COLO829 (cell line): ENCODE data around the gene SH2D1A.
"Not testable (repeated sequence)": the region's sequence is repeated elsewhere in the genome, so short reads cannot be mapped to it uniquely, and the experiment has no call there.

Experiments used
- DNase-seq: peaks from one replicate; pipeline ENCODE4 v3.0.0; 2012; ENCODE audit warnings: low spot score

SH2D1A gene

DNA sequence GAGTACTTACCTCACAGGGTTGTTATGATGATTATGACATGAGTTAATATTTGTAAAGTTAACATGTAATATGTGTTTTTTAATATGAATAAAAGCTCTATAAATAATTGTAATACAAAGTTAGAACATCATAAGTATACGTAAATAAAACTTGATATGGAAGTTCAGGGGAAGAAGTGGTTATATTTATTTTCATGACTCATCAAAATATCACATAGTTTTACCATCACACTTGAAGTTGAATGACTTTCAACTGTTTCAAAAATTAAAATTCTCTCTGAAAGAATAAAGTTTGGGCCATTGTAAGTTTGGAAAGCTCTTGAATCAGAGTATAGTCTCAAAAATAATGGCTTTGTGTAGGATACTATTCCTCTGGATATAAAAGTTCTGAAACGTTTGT lies 8.3 kb downstream of the SH2D1A start:
- no peak for DNase-seq

DNA sequence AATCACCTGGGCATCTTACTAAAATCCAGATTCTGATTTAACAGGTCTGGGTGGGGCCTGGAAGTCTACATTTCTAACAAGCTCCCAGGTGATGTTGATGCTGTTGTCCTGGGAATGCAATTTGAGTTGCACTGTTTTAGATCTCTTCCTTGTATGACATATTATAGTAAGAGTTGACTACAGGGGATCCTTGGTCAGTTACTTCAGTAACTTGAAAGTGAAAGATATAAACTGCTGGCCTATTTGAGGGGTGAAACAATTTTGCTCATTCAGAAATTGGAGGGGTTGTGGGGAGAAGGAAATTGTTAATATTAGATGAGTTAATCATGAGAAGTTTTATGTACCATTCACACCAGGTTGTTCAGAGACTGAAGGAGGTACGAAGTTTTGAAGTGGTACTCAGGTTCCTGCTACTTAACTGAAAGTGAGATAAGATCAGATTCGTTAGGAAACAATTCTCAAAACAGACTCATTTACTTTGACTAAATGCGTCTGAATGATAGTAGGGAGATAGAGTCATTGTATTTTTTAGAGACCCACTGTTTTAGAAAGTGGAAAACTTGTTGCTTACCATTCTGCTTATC lies 12.5 kb downstream of the SH2D1A start:
- DNase-seq, result no peak

DNA sequence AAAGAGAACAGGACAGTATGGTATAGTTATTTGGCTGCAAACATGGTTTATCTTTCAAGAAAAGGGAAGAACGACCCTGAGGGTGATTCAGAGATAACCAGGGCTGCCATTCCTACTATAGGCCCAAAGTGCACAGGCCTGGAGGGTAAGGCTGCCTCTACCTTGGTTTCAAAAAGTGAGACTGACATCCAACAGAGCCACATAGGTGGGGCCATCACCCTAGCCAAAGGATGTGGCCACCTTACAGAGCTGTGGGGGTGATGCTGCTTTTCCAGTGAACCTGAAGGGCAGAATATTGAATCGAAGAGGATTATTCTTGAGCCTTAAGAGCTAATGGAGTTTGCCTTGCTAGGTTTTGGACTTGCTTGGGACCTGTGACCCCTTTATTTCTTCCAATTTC lies 15.7 kb downstream of the SH2D1A start:
- DNase-seq, result no peak

DNA sequence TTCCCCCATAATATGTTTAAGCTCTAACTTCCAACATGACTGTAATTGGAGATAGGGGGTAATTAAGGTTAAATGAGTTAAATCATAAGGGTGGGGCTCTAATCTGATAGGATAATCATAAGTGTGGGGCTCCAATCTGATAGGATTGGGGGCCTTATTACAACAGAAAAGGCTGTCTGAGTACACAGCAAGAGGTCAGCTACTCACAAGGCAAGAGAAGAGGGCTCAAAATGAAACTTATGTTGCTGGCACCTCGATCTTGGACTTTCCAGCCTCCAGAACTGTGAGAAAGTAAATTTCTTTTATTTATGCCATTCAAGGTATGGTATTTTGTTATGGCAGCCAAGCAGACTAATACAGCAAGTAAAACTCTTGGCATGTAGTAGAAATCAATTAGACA lies 16.4 kb downstream of the SH2D1A start:
- DNase-seq, result no peak

DNA sequence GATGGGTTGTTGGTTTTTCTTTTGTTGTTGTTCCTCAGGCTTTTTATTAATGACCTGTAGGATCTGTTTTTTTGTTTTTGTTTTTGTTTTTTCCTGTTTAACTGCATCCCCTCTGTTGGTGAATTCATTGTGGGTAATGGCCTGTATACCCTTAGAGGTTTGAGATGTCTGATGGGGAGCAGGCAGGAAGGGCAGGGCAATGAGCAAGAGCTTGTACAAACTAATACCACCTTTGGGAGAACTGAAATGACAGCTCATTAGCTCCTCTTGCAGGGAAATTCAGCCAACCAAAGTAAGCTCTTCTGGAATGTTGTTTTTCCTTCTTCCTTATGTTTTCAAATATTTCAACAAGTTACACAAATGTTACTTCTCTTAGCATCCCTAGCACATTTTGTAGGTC lies 23.4 kb downstream of the SH2D1A start:
- no peak for DNase-seq

DNA sequence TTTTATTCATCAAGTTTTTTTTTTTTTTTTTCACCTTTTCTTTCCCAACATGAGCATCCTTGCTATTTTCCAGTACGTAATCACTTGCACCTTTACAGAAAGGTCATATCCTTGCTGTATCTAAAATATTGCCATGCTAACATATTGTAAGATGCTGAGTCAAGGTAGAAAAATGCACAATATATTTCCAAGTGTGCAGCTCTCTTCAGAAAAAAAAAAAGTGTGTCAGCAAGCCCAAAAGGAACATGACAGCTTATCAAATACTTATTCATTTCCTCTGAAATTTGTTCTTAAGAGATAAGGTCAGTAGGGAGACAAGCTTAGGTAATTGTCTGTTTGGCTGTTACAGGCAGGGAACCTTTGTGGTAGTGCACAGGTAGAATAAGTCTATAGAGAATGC lies 27.0 kb downstream of the SH2D1A start:
- DNase-seq, result no peak

DNA sequence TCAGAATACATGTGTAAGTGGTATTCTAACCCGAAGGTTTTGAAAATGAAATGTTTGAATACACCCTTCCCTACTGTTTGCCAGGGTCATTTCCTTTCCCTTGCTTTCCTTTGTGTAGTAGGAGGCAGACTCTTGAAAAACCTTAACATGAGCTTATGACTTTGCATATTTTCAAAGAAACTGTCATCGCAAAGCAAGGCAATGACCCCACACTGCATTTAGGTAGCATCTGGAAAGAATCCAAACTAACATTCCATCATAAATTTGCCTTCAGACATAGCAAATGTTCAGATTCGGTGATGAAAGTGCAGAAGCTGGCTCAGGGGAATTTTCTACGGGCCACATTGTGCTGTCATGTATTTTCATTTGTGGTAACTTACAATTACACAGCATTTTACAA lies 32.3 kb downstream of the SH2D1A start:
- DNase-seq, result no peak

DNA sequence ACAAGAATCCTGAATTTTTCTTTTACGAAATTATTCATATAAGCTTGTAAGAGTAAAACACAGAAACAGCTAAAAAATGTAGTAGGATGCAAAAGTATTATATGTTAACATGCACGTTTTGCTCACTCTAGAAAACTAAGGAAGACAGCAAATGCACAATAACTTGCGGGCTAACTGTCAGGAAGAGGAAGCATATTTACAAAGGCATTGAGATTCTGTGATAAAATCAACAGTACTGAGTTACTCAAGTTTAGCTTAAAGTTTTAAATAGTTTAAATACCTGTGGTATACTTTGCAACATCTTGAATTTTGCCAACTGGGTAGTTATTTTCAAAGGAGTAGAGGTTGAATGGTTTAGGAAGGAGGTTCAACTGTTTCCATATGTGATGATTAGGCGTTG lies 37.0 kb downstream of the SH2D1A start:
- DNase-seq, result no peak

DNA sequence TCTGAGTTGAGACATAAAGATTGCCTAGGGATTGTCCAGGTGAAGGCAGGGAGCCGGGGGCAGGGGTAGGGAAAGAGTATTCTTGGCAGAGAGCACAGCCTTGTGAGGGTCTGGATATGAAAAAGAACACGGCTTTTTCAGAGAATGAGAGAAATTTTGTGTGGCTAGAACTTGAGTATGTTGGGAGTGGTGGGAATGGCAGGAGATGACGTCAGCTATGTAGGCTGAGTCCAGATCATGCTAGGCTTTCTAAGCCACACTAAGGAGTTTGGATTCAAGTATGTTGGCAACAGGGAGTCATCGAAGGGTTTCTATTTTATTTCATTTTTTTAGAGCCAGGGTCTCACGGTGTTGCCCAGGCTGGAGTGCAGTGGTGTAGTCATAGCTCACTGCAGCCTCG lies 40.0 kb downstream of the SH2D1A start:
- DNase-seq, result no peak

DNA sequence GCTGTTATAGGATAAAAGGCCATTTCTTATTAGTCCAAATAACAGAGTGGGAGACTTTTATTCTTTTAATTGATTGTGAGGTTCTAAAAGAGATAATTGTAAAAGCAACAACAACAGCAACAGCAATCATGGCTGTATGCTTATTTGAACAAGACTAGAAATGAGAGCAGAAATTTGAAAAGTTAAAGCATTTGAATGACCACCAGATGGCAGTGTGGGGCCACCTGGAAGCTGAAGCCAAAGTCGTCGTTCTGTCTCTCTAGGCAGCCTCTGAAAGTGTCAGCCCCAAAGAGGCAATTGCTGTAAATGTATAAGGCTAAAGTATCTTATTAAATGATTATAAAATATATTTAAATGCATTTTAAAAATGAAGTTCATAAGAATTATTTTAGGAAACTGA lies 42.2 kb downstream of the SH2D1A start:
- DNase-seq, result peak; percentile 28

DNA sequence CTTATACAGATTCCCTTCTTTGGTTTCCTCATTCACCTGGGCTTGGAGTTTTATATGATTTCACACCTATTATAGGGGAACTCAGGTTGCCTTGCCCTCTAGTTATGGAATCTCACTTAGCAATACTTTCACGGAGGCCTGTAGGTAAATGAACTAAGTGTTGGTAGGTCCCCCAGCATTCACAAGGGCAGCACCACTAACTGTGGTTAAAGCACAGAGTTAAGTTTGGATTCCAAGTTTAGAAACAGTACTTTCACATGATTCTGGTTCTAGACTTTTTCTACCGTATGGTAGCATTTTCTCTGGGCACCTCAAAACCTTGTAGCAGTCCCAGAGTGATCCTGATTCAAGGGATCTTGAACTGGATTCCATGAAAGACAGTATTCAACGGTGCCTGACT lies 46.4 kb downstream of the SH2D1A start:
- no peak for DNase-seq

DNA sequence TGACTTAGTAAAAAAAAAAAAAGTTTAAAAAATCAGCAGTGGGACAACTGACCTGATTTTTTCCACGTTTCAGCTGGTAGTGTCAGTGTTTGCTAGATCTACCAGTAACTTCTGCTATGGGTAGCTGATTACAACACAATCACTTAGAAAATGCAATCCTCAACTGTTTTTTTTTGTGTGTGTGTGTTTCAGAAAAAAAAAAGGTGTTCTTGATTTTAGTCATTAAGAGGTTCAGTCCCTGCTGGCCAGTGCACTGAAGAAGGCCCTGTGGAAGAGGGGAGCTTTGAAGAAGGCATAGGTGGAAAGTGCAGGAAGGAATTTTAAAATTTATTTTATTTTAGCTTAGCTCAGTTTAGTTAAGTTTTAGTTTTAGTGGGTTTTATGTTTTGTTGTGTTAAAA lies 46.9 kb downstream of the SH2D1A start:
- no peak for DNase-seq

DNA sequence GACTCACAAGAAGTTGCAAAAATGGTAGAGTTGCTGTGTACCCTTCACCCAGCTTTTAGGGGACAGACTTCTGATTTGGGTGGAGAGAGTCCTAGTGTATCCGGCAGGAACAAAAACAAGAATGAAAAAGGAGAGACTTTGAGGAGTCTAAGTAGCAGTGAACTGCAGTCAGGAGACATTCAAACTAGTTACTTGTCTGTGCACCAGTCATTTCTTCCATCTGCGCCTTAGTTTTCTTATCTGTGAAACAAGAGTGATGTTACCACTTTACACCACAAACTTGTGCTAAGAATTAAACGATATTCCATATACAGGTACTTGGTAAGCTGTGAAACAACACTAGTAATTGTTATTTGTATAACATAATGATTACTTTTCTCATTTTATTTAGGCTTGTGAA lies 47.3 kb downstream of the SH2D1A start:
- no peak for DNase-seq

DNA sequence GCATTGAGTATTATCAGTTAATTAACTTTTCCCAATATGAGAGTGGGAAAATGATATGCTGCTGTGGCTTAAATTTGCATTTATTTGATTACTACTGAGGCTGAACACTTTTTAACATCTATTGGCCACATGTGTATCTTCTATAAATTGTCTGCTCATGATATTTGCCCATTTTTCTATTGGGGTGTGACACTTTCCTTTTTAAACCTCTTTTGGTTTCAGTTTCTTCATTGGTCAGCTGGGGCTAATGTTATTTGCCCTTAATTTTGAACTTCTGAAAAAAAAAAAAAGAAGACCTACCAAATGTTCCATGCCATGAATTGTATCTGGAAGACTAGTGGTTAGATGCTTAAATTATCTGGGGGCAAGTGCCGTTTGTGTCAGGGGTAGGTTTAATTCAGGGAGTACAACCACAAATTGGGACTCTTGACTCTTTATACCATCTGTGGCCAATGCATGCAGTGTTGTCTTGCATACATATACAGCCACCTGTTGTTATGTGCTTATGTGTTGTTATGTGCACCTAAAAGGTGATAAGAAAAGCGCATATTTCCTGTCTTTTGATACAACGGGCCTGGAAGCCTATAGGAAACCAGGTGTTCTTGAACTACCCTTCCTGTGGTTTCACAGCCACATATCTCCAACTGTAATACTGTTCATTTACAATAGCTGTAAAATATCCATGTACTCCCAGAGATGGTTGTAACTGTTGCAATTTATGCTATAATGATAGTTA lies 49.0 kb downstream of the SH2D1A start:
- DNase-seq, result no peak

DNA sequence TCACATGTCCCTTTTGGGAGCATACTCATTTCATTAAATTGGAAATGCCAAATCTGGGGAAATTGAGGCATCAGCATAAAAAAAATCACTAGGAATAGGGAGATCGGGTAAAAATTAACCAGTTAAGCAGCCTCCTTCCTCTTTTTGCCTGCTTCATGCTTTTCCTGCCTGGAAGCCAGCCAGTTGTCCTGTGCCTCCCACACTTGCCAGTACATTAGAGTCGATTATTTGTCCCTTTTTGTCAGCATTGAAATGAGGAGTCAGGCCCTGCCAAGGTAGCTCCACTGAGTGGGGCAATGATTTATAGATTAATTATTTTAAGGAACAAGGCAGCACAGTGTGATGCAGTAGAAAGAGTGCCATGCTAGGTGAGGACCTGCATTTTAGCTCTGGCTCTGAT lies 55.3 kb downstream of the SH2D1A start:
- no peak for DNase-seq

DNA sequence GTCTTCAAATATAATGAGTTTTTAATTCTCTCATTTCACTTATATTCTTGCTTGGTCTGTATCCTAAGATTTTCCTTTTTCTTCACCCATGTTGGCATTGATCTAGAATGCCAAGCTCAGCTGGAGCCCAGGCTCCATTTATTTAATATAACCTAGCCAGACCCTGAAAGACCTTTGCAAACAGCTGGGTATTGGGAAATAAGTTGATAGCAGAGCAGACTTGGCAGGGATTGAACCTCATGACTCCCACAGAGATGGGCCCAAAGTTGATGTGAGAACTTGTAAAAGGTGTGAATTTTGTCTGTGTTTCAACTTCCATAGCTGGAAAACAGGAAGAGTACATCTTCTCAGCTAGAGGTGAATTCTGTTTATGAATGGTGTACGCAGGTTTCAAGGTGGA lies 59.5 kb downstream of the SH2D1A start:
- DNase-seq, result no peak

DNA sequence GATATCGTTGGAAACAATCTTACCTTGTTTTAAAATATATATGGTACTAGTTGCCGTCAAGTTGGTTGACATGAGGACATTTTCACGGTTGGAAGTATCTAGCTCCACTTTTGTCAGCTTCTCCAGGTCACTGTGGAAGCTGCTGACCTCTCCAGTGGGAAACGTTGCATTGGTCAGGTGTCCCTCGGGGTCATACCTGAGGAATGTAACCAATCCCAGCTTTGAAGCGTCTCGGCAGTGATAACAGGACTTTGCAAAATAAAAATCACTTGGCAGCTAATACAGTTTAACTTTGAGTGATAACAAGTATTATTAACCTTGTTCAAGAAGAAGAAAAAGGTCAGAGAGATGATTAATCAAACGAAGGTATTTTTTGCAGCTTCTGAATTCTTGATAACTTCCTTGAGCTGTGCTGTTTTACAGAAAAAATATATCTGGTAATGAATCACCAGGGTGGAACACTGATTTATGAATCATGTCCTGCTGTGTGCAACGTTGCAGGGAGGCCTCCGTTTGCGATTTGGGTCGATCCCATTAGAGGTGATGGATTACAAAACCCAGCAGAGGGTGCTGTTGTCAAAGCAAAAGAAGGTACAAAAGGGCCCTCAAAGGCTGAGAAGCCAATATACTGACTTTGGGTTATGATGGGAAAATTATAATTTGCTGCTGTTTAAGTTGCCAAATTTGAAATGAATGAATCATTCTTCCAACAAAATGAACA lies 60.1 kb downstream of the SH2D1A start:
- DNase-seq, result peak; percentile 85

DNA sequence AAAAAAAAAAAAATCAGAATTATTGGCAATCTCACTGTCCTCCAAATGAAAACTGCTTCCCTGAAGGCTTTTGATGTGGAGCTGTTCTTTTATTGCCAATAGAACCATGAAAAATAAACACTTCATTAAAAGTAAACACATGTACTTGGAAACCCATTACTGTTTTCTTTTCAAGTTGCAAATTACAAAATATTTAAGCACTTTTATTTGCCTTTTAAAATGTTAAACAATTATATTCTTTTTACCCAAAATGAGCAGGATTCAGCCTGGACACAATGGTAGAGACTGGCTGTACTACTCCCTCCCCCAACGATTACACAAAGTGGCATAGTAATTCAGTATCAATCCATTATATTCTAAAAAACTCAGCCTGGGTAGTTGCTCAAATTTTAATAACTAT lies 60.9 kb downstream of the SH2D1A start:
- DNase-seq, result no peak

DNA sequence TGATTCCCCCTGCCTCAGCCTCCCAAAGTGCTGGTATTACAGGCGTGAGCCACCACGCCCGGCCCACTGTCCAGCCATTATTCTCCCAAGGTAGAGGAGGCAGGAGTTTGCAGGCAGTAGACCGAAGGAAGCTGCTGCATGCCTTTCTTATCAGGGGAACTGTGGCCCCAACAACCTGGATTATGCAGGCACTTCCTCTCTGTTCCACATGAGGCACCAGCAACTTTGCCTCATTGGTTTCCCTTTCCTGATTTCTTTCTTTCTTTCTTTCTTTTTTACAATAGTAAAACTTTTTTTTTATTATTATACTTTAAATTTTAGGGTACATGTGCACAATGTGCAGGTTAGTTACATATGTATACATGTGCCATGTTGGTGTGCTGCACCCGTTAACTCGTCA lies 62.0 kb downstream of the SH2D1A start:
- not testable (repeated sequence) for DNase-seq

DNA sequence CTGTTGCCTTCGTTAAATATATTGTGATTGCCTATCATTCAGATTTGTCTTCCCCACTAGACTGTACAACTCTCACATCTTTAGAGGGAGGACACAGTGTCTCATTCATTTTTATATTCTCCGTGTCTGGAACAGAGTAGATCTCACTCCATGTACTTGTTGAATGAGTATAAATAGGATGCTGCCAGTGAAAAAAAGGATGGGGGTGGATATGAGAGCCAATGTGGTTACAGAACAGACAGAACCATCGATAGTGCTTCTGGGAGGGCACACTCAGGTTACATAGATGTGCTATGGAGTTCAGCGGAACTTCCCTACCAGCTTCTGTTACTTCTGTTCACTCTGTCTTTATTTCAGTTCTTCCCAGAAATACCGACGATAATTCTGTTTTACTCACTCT lies 66.9 kb downstream of the SH2D1A start:
- DNase-seq, result no peak

DNA sequence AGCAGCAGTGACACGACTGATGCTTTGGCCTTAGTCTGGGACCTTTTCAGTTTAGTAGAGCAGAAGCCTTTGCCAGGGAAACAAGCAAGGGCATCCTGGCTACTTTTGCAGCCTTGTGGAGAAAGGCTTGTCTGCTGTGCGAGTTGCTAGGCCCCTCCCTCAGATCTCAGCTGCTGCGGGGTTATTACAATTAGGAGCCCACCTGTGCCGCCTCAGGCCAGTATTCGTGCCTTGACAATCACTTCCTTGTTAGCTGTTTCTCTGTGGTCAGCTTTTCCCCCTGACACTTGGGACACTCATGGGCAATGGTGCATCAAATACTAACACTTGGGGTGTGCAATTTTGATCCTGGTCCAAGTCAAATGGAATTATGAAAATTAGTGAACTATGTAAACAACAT lies 67.9 kb downstream of the SH2D1A start:
- DNase-seq, result no peak

DNA sequence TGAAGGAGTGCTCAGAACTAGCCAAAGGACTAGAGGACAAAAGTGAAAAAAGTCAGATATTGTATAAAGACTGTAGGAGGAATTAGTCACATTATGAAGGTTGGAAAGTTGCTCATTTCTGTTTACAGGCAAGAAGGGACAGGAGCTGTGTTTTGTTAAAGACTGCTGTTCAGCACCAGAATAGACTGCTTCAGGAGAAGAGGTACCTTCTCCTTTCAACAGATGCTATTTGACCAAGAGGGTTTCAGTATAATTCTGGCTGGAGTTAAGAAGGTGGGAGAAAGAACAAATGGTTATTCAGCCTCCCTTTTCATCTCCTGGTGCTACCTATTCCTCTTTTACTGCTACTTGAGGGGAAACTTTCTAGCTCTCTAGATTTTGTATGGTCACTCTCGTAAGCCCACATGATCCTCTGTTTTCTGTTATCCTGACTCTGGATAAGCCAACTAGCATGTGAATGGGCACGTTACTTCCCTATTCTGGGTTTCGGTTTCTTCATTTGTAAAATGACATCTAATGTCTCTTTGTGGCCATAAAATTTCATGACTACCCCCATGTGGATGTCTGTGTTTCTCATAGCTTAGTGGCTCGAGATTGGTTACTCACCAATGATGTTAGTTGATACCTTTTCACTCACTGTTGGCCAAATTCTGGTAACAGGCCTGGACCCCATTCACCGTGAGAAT lies 68.9 kb downstream of the SH2D1A start:
- DNase-seq, result no peak
